GM21515 (cell line): ENCODE results near the gene ZNF845.
"Not testable (repeated sequence)": the region's sequence is repeated elsewhere in the genome, so short reads cannot be mapped to it uniquely, and the experiment has no call there.

Experiments
- ATAC-seq: cut with Tn5 transposase; IDR thresholded peaks from one replicate; pipeline ENCODE4 v1.9.1; 2021; ENCODE audit not compliant: unreplicated experiment

ZNF845 gene

DNA sequence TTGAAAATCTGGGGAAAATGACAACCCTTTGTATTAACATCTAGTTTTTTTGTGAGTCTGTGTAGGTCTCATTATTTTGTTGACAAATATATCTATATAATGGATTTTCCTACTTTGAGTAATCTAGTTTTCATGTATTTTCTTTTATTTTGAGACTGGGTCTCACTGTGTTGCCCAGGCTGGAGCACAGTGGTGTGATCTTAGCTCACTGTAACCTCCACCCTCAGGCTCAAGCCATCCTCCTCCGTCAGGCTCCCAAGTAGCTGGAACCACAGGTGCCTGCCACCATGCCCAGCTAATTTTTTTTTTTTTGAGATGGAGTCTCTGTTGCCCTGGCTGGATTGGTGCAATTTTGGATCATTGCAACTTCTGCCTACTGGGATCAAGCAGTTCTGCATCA, 41.2 kb downstream of the ZNF845 start:
- no peak for ATAC-seq

DNA sequence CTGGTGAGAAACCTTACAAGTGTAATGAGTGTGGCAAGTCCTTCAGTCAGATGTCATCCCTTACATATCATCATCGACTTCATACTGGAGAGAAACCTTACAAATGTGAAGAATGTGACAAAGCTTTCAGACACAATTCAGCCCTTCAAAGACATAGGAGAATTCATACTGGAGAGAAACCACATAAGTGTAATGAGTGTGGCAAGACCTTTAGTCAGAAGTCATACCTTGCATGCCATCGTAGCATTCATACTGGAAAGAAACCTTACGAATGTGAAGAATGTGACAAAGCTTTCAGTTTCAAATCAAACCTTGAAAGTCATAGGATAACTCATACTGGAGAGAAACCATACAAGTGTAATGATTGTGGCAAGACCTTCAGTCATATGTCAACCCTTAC, 47.8 kb downstream of the ZNF845 start:
- ATAC-seq: no peak

DNA sequence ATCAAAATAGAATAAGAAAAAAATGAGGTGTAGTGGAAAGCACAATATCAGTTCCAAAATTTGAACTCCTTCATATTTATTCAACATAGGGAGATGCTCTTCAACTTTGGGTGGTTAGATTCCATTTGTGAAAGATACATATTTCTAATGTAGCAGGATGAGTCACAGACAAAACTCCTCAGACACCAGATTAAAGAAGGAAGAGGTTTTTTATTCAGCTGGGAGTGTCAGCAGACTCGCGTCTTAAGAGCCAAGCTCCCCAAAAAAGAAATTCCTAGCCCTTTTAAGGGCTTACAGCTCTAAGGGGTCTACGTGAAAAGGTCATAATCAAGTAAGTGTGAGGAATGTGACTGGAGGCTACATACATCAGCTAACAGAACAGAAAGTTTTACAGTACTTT, 54.6 kb downstream of the ZNF845 start:
- ATAC-seq: no peak

DNA sequence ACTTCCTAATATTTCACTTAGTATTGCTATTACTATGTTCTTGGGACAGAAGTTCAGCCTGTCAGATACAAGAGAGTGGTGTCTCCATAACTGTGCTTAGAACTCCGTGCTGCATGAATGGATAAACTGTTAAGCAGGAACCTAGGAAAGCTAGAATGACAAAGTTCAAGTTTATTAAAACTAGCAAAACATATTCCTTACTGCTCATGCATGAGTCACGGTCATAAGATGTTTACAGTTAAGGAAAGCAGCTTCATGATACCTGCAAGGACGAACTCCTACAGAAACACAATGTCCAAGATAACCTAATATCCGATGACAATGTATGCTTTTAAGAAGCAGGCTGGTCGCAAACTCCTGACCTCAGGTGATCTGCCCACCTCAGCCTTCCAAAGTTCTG, 55.4 kb downstream of the ZNF845 start:
- ATAC-seq: no peak

DNA sequence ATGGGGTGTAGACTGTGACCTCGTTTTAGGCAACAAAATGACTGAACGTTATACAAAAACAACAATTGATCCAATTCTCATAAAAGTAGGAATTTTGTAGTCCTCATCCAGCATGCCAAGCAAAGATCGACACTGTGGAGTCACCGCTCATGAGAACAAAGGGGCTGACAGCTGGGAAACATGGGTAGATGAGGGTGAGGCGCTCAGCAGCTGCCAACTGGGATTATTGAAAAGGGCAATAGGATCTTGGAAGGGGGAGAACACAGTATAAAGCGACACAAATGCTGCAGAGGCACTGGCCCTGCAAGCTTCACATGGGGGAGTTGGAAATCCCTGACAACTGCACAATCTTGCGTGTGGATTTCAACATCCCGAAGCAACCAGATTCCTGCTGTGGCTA, 56.0 kb downstream of the ZNF845 start:
- ATAC-seq: no peak

DNA sequence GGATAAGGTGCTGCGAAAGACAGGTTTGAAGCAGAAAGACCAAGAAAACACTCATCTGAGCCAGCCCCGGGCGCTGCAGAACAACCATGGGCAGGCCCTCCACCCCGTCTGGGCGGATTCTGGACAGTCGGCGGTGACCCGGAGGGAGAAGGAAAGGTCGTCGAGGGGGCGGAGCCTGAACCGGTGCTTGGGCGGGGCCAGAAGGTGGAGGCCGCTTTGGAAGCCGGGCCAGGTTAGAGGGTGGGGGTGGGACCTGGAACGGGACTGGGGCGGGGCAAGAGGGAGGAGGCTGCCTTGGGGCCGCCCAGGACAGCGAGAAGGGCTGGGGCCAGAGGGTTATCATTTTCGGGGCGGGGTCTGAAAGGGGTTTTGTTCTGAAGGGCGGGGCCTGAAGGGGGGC, 56.4 kb downstream of the ZNF845 start:
- no peak for ATAC-seq

DNA sequence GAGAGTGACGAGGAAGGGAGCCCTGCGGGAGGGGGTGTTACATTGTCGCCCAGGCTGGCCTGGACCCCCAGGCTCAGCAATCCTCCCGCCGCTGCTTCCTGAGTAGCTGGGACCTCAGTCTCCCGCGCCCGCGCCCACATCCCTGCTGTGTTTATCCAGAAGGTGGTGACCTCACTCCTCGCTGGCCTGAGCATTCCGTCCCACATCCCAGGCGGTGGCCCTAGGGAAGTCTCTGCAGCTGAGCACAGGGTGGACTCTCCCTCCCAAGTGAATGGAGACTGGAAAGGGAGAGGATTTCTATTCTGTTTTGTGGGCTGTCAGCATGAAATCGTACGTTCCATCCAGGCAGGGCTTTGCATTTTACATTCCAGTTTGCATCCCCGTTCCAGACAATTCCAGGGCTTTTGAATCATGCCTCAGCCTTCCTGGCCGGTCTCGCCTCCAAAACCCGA, 61.0 kb downstream of the ZNF845 start:
- ATAC-seq: no peak

DNA sequence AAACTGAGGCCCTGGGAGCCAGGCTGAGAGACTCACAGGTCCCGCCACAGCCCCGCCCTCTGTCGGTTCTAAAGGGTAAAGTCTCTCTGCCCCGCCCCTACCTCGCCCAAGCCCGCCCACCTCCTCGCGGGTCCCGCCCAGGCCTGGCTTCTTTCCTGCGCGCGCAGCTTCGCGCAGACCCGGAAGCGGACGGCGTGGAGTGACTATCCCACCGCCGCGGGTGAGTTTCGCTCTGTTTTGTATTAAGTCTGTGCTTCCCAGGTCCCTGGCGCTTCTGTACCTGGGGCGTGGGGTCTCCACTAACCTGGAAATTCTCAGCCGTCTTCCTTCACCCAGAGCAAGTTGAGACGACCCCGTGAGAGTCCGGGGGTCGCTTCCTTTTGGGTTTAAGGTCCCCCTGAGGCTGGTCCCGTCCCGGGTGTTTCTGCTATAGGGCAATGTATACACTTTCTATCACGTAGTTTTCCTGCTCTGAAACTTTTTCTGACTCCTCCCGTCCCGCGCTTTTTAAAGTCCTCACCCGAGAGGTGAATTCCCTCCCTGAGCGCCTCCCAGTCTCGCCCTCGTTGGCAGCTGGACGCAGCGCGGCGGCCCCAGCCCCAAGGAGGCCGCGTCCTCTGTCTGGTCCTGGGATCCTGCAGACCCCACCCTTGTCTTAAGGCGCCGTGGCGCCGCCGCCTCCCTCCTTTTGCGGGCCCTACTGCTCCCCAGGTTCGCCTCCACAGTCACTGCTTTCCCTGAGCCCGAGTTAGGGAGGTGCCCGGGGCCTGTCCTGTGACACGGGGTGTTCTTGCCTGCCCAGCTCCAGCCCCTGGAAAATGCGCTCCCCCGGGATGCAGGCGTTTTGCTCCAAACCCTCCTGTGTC, 61.7 kb downstream of the ZNF845 start, which contains the start of gene ZNF765:
Gene ZNF765, plus strand, starts transcription at position 176 of the 866 bp plus-strand sequence. CDS start 2,867 bp downstream, outside the sequence.
- ATAC-seq: peak; percentile 77

DNA sequence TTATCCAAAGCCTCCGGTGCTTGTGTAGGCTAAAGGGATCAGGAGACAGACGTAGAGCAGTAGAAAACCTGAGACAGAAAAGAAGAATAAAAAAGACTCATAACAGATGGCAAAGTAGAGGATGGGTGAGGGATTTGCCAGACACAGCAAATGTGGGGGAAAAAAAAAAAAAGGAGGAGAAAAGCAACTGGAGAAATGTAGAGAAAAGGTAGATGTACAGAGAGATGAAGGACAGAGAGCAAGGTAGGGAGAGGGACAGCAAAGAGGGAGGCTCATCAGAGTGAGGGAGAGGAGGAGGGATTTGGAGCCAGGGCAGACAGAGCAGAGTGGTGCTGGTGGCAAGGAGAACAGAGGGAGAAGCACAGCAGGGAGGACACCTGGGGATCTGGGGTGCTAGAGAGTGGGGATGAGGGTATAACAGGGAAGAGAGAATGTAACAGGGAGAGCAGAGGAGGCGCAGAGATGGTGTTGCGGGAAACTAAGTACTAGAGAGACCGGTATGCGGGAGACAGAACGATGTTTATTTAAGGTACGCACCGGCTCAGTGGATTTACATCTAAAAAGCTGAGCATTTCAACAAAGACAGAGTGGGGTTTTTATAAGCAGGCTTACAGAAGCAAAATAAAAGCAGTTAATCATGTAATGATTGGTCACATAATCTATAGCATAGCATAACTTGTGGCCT, 62.4 kb downstream of the ZNF845 start:
- not testable (repeated sequence) for ATAC-seq

DNA sequence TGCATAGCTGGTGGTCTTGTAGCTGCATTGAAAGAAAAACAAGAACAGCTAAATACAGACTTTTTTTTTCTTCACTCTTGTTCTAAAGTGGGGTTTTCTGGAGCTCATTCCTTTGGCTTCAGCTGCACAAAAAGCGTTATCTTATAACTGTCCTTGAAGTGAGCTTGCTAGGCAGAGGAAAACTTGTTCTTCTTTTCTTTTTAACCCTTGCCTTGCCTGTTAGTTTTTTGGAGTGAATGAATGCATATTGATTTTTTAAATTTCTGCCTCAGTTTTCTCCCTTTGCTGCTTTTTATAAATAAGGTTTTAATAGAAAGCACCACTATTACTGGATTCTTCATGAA, 62.9 kb downstream of the ZNF845 start:
- no peak for ATAC-seq

DNA sequence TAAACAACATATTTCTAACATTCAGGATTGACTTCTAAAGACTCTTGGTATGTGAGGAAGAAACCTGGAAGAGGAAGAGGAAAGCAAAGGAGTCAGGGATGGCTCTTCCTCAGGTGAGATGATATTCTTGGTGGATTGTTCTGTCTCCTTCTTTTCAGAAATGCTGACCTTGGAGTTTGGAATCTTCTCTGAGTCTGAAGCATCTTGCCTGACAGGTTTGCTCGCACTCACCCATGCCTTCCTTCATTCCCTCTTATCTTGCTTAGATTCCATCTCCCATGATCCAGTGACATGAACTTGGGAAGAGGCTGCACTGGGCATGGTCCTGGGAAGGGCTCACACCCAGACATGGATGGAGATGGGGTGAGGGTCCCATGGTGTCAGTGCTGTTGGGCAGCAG, 64.4 kb downstream of the ZNF845 start:
- ATAC-seq: not testable (repeated sequence)
